Fibroblast of lung (primary cell): ENCODE measurements around the gene SLC16A3. TPM values are rescaled to one million over a fixed set of nuclear protein-coding genes. Genes with fewer than 3 reads are reported as not detected.

Experiments
- DNase-seq, 2 donors: peaks; one replicate each; pipeline versions ENCODE4 v3.0.0 to v3.0.0-alpha.2; 2010; ENCODE audit warnings: low read depth in 2 of 2
- H2AFZ ChIP-seq: 2 replicates; pipeline ENCODE4 v1.5.1; 2012; ENCODE audit warnings: low read length, control low read depth, inconsistent platforms
- H3K27ac ChIP-seq: 2 replicates; pipeline ENCODE4 v1.5.1; 2011; ENCODE audit warnings: low read length, control low read depth; ENCODE audit not compliant: insufficient read depth
- H3K27me3 ChIP-seq: 2 replicates; pipeline ENCODE4 v1.5.1; 2011; ENCODE audit warnings: mild to moderate bottlenecking, low read length; ENCODE audit not compliant: control insufficient read depth, insufficient read depth
- H3K36me3 ChIP-seq: 2 replicates; pipeline ENCODE4 v1.5.1; 2011; ENCODE audit warnings: low read length; ENCODE audit not compliant: control insufficient read depth, insufficient read depth
- H3K4me1 ChIP-seq: 2 replicates; pipeline ENCODE4 v1.5.1; 2011; ENCODE audit warnings: low read length; ENCODE audit not compliant: control insufficient read depth, insufficient read depth; ENCODE audit errors: extremely low read depth
- H3K4me2 ChIP-seq: 2 replicates; pipeline ENCODE4 v1.5.1; 2011; ENCODE audit warnings: low read length, control low read depth; ENCODE audit not compliant: insufficient read depth; ENCODE audit errors: extremely low read depth
- H3K4me3 ChIP-seq, 4 experiments: fragments of 200-600 bp in 1 of 4; sonication (generic) in 1 of 4; replicated peaks in 1 of 4; 2 replicates each; pipeline ENCODE4 v1.5.1; 2011 to 2016; ENCODE audit warnings: low read length in 4 of 4, low read depth in 3 of 4, mild to moderate bottlenecking in 3 of 4, control low read depth in 2 of 4, inconsistent platforms in 1 of 4, mixed read lengths in 1 of 4; ENCODE audit not compliant: insufficient read depth in 1 of 4; ENCODE audit errors: control extremely low read depth in 1 of 4
- H3K79me2 ChIP-seq: 2 replicates; pipeline ENCODE4 v1.5.1; 2012; ENCODE audit warnings: mild to moderate bottlenecking, low read length, inconsistent platforms; ENCODE audit not compliant: control insufficient read depth, insufficient read depth
- H3K9ac ChIP-seq: 2 replicates; pipeline ENCODE4 v1.5.1; 2011; ENCODE audit warnings: mild to moderate bottlenecking, low read length, control low read depth; ENCODE audit not compliant: insufficient read depth
- H3K9me3 ChIP-seq: 2 replicates; pipeline ENCODE4 v1.5.1; 2012; ENCODE audit warnings: low read depth, low read length; ENCODE audit not compliant: control insufficient read depth, insufficient read depth
- H4K20me1 ChIP-seq: 2 replicates; pipeline ENCODE4 v1.5.1; 2011; ENCODE audit warnings: low read length; ENCODE audit not compliant: control insufficient read depth, insufficient read depth; ENCODE audit errors: extremely low read depth
- CTCF ChIP-seq, 2 donors: IDR thresholded peaks in 1 of 2; conservative IDR thresholded peaks in 1 of 2; 1 replicate in 1 of 2; 2 replicates in 1 of 2; pipeline ENCODE4 v1.5.1; 2011 to 2012; ENCODE audit warnings: low read length in 2 of 2, control low read depth in 1 of 2, inconsistent platforms in 1 of 2, low read depth in 1 of 2, mild to moderate bottlenecking in 1 of 2
- EZH2 ChIP-seq: IDR thresholded peaks from 2 replicates; pipeline ENCODE4 v1.5.1; 2012; ENCODE audit warnings: low read length, control low read depth, mild to moderate bottlenecking; ENCODE audit errors: missing control alignments
- polyA plus RNA-seq, 2 donors: library from polyadenylated mRNA; depleted of rRNA in 1 of 2; stranded (reverse) in 1 of 2; unstranded in 1 of 2; fragments of >200 nt; gene quantifications; 2 replicates each; pipeline ENCODE4 v1.2.1, GENCODE V29; 2011 to 2012; ENCODE audit warnings: missing spikeins in 1 of 2
- total RNA-seq: library from RNA; depleted of rRNA; stranded (reverse); fragments of >200 nt; gene quantifications from 2 replicates; pipeline ENCODE4 v1.2.1, GENCODE V29; 2014

SLC16A3 gene
- total and polyA plus RNA-seq, 2 donors (not counting 1 experiment from before 2014, with no cell fraction given), result 71.0 to 107 TPM

- Histone ChIP-seq H4K20me1 (peaks cover 3% of the 10 kb centered on the region), H3K4me3 (no peak overlapping the region), H2AFZ (no peak overlapping the region), H3K4me2 (no peak overlapping the region), H3K79me2 (peaks cover 96% of the 10 kb centered on the region), H3K27ac (no peak overlapping the region), H3K9me3 (no peaks in the 10 kb centered on the region), H3K36me3 (peaks cover 37% of the 10 kb centered on the region), H3K4me1 (peaks cover 11% of the 10 kb centered on the region), H3K9ac (no peak overlapping the region), H3K27me3 (no peaks in the 10 kb centered on the region)
- DNase-seq, result no peak
- TF ChIP-seq CTCF (conservative IDR thresholded peaks at IDR 0.05 in 1 of 2, IDR thresholded peaks at IDR 0.05 in 1 of 2; ENCODE audit: low read depth in 1 of 2, low read length in 2 of 2), result no peak
- TF ChIP-seq EZH2, result no peak
These were observed 33.5 kb downstream of the SLC16A3 start for GRCh38 chr17:82262344-82262743.

- Histone ChIP-seq H3K27ac (no peak overlapping the region), H3K36me3 (peaks cover 34% of the 10 kb centered on the region), H2AFZ (no peak overlapping the region), H3K9me3 (no peaks in the 10 kb centered on the region), H4K20me1 (peaks cover 5% of the 10 kb centered on the region), H3K4me1 (peaks cover 20% of the 10 kb centered on the region), H3K4me2 (no peak overlapping the region), H3K27me3 (no peaks in the 10 kb centered on the region), H3K9ac (no peak overlapping the region), H3K79me2 (peaks cover 95% of the 10 kb centered on the region), H3K4me3 (no peak overlapping the region)
- no peak for DNase-seq
- TF ChIP-seq CTCF (conservative IDR thresholded peaks at IDR 0.05 in 1 of 2, IDR thresholded peaks at IDR 0.05 in 1 of 2; ENCODE audit: low read depth in 1 of 2, low read length in 2 of 2) (no peak), EZH2 (no peak)
These were observed 34.8 kb downstream of the SLC16A3 start for GRCh38 chr17:82263641-82264040.

GRCh38 chr17:82266142-82266541, 37.3 kb downstream of the SLC16A3 start:
- no peak overlapping the region for H2AFZ ChIP-seq
- H3K27ac ChIP-seq, result peak overlapping the region; percentile 21
- TF ChIP-seq EZH2 (no peak), CTCF (conservative IDR thresholded peaks at IDR 0.05 in 1 of 2, IDR thresholded peaks at IDR 0.05 in 1 of 2; ENCODE audit: low read depth in 1 of 2, low read length in 2 of 2) (no peak)
- peaks cover 33% of the 10 kb centered on the region for H3K36me3 ChIP-seq
- no peaks in the 10 kb centered on the region for H3K27me3 ChIP-seq
- no peak overlapping the region for H3K4me3 ChIP-seq
- no peaks in the 10 kb centered on the region for H3K9me3 ChIP-seq
- H4K20me1 ChIP-seq, result peaks cover 13% of the 10 kb centered on the region
- H3K9ac ChIP-seq, result no peak overlapping the region
- peaks cover 24% of the 10 kb centered on the region for H3K4me1 ChIP-seq
- H3K4me2 ChIP-seq, result no peak overlapping the region
- DNase-seq, result no peak
- peaks cover 95% of the 10 kb centered on the region for H3K79me2 ChIP-seq
